HepG2 (cell line): ENCODE data around the gene GPR143. TPM values are rescaled to one million over a fixed set of nuclear protein-coding genes. Genes with fewer than 3 reads are reported as not detected.

Experiments used
- ATAC-seq: fragments of 200-7000 bp; cut with Tn5 transposase; 3 replicates; pipeline ENCODE4 v1.9.1; 2020; ENCODE audit warnings: mild to moderate bottlenecking, moderate library complexity
- BruUV-seq: library from RNA; stranded (reverse); fragments of 400-500 nt; replicated peaks from 2 replicates; lab custom pipeline; 2021; lab: Mats Ljungman, UMichigan
- CTCF ChIA-PET: fragments of 300-600 bp; formaldehyde crosslinking; extraction: SDS; loops from one replicate; lab custom pipeline; 2021; ENCODE audit warnings: low total read pairs, inconsistent platforms, low intra/inter-chr PET ratio; lab: Yijun Ruan, JAX
- POLR2A ChIA-PET: fragments of 350-600 bp; sonication (Branson Sonifier 250); formaldehyde crosslinking; loops from one replicate; lab custom pipeline; 2020; ENCODE audit warnings: antibody characterized with exemption, inconsistent platforms; lab: Yijun Ruan, JAX
- DNase-seq: peaks from one replicate; pipeline ENCODE4 v3.0.0-alpha.2; 2015; ENCODE audit warnings: low spot score
- FAIRE-seq: peaks from 3 replicates; lab custom pipeline; 2011; peaks lifted over from hg19 to GRCh38; lab: Jason Lieb, UNC
- H2AFZ ChIP-seq: one replicate; pipeline ENCODE4 v1.6.1; 2011; ENCODE audit warnings: low read length, inconsistent platforms
- H3K27ac ChIP-seq: fragments of 300-600 bp; 3 replicates; pipeline ENCODE4 v1.8.0; 2011; ENCODE audit warnings: mixed run types, mild to moderate bottlenecking, mixed read lengths, low read length, inconsistent platforms; ENCODE audit not compliant: insufficient read depth; ENCODE audit errors: extremely low read length
- H3K27me3 ChIP-seq, 2 experiments: fragments of 200-600 bp in 1 of 2; 2 replicates in 1 of 2; 3 replicates in 1 of 2; pipeline versions ENCODE4 v1.6.0 to v1.8.0; 2011; ENCODE audit warnings: low read length in 2 of 2, mild to moderate bottlenecking in 2 of 2, moderate library complexity in 2 of 2, inconsistent platforms in 1 of 2; ENCODE audit not compliant: insufficient read depth in 2 of 2, control insufficient read depth in 1 of 2
- H3K36me3 ChIP-seq, 2 experiments: fragments of 200-600 bp in 1 of 2; replicated peaks in 1 of 2; 2 replicates in 1 of 2; 3 replicates in 1 of 2; pipeline versions ENCODE4 v1.5.1 to v1.8.0; 2011; ENCODE audit warnings: low read length in 2 of 2, inconsistent platforms in 1 of 2; ENCODE audit not compliant: insufficient read depth in 2 of 2, control insufficient read depth in 1 of 2
- H3K4me1 ChIP-seq: 2 replicates; pipeline ENCODE4 v1.5.1; 2012; ENCODE audit warnings: low read length, inconsistent platforms; ENCODE audit not compliant: insufficient read depth
- H3K4me2 ChIP-seq: 2 replicates; pipeline ENCODE4 v1.6.0; 2011; ENCODE audit warnings: low read depth, low read length, inconsistent platforms
- H3K4me3 ChIP-seq, 3 experiments: fragments of 200-600 bp in 1 of 3; sonication (generic), shearing (Covaris generic) in 1 of 3; replicated peaks in 1 of 3; 2 replicates each; pipeline ENCODE4 v1.5.1; 2011 to 2016; ENCODE audit warnings: low read length in 3 of 3, inconsistent platforms in 2 of 3, low read depth in 2 of 3, mild to moderate bottlenecking in 2 of 3, control low read depth in 1 of 3, mixed read lengths in 1 of 3; ENCODE audit not compliant: insufficient read depth in 1 of 3
- H3K79me2 ChIP-seq: one replicate; pipeline ENCODE4 v1.6.1; 2011; ENCODE audit warnings: low read length, inconsistent platforms; ENCODE audit not compliant: insufficient read depth
- H3K9ac ChIP-seq: 2 replicates; pipeline ENCODE4 v1.6.0; 2011; ENCODE audit warnings: mild to moderate bottlenecking, low read depth, low read length, inconsistent platforms; ENCODE audit not compliant: insufficient read depth
- H3K9me3 ChIP-seq: 2 replicates; pipeline ENCODE4 v1.5.1; 2012; ENCODE audit warnings: mild to moderate bottlenecking, low read length
- H4K20me1 ChIP-seq: 2 replicates; pipeline ENCODE4 v1.6.0; 2011; ENCODE audit warnings: inconsistent platforms, mild to moderate bottlenecking, low read length, moderate library complexity; ENCODE audit not compliant: insufficient read depth
- BRD4 ChIP-seq: sonication (generic); formaldehyde crosslinking; IDR thresholded peaks from 2 replicates; pipeline ENCODE4 v1.4.0; 2020; ENCODE audit warnings: missing genetic modification reagents
- ELF1 ChIP-seq: sonication (generic); formaldehyde crosslinking; IDR thresholded peaks from 2 replicates; pipeline ENCODE4 v1.4.0; 2020; ENCODE audit warnings: missing genetic modification reagents
- NCOR1 ChIP-seq: fragments of 200-600 bp; sonication (generic); IDR thresholded peaks from 2 replicates; pipeline ENCODE4 v1.7.0; 2017; ENCODE audit warnings: antibody characterized with exemption, low read length, borderline replicate concordance
- ZFX ChIP-seq: sonication (generic); formaldehyde crosslinking; IDR thresholded peaks from 2 replicates; pipeline ENCODE4 v1.4.0; 2020; ENCODE audit warnings: mild to moderate bottlenecking, low read depth, missing genetic modification reagents, moderate library complexity
- ZNF543 ChIP-seq: sonication (generic); formaldehyde crosslinking; IDR thresholded peaks from 2 replicates; pipeline ENCODE4 v1.4.0; 2020; ENCODE audit warnings: mild to moderate bottlenecking, missing genetic modification reagents
- ZNF7 ChIP-seq: IDR thresholded peaks from 2 replicates; pipeline ENCODE4 v1.6.1; 2016; ENCODE audit warnings: missing biosample characterization, missing genetic modification reagents
- WGBS: methylation state at CpG from one replicate; pipeline ENCODE4 v1.1.6; 2017; ENCODE audit warnings: low lambda C conversion rate; 5-methylcytosine and 5-hydroxymethylcytosine counted together
- in situ Hi-C: cut with HindIII; loops from 2 replicates; pipeline ENCODE4 v1.10.0; 2017; ENCODE audit warnings: low pct_unique_long_range_greater_than_20kb; ENCODE audit not compliant: extremely low pct_ligation_motif_present
- intact Hi-C: fragments of 100-400 bp; cut with micrococcal nuclease; formaldehyde crosslinking; loops from one replicate; pipeline ENCODE4 v1.10.0; 2022; ENCODE audit not compliant: unreplicated experiment
- polyA plus RNA-seq, 8 experiments: library from polyadenylated mRNA; depleted of rRNA in 3 of 8; stranded (reverse) in 7 of 8; unstranded in 1 of 8; fragments of >200 nt; fragmentation: Illumina TruSeq in 4 of 8; extraction: Trizol in 4 of 8; gene quantifications; 2 replicates each; pipeline versions ENCODE4 v1.2.1 to v1.2.3, GENCODE V29; 2011 to 2016; ENCODE audit warnings: low read depth in 4 of 8, missing spikeins in 1 of 8, mixed read lengths in 1 of 8; ENCODE audit not compliant: insufficient read depth in 1 of 8
- total RNA-seq, 5 experiments: library from RNA; depleted of rRNA; stranded (reverse); fragments of >200 nt; fragmentation: Illumina TruSeq; extraction: Trizol; gene quantifications; 2 replicates each; pipeline ENCODE4 v1.2.3, GENCODE V29; 2016; ENCODE audit warnings: low read depth in 1 of 5
- TF ChIP-seq, protein P1 (sequence below): sonication (generic); formaldehyde crosslinking; IDR thresholded peaks from 2 replicates; pipeline ENCODE4 v1.5.0; 2020; ENCODE audit warnings: mild to moderate bottlenecking, missing genetic modification reagents, moderate library complexity
- TF ChIP-seq, protein P2 (sequence below): sonication (generic); formaldehyde crosslinking; IDR thresholded peaks from 2 replicates; pipeline ENCODE4 v1.9.0; 2021; ENCODE audit warnings: missing genetic modification reagents, borderline replicate concordance
- TF ChIP-seq, protein P3 (sequence below): sonication (generic); formaldehyde crosslinking; IDR thresholded peaks from 2 replicates; pipeline ENCODE4 v1.4.0; 2020; ENCODE audit warnings: missing genetic modification reagents
- TF ChIP-seq, protein P4 (sequence below): sonication (generic); formaldehyde crosslinking; IDR thresholded peaks from 2 replicates; pipeline ENCODE4 v1.5.1; 2020; ENCODE audit warnings: mild to moderate bottlenecking, missing genetic modification reagents, moderate library complexity

The GPR143 gene
- total and polyA plus RNA-seq, 2 of the 13 experiments (the other 11 are each of a cell fraction or from before 2014, with no cell fraction given): 0.30 to 0.89 TPM

DNA sequence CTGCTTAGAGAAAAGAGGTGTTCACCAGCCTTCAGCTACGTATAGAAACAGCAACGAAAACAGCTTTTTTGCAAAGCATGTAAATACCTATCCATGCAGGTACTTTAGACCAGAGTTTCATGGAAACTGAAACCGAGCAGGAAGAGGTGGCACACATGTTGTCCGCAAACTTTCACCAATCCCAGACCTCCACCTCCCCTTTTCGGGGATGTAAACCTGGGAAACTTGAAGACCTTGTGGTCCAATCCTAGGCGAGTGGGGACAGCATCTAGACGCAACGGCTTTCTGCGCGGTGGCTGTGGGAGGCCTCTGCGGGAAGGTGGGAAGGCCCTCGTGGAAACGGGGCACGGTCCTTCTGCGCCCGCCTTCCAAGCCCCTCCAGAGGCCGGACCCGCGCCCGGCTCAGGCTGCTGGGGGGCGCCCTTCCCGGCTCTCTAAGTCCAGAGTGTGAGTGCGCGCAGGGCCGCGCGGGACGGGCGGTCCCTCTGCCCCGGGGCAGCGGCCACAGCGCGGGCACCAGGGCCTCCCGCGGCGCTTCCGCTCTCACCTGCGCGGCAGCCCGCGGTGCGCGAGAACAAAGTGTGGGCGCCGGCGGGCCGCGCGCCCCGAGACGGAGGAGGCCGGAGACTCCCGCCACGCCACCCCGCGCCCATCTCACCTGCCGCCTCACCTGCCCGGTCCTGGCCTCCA is 19.8 kb upstream of the GPR143 start:
- no peak overlapping the region for H3K27ac ChIP-seq
- in situ Hi-C loops: no loop called here
- FAIRE-seq (no peak), ATAC-seq (peak; percentile 48), DNase-seq (no peak)
- peak overlapping the region; percentile 66 for H3K4me2 ChIP-seq
- TF ChIP-seq, protein P1, sequence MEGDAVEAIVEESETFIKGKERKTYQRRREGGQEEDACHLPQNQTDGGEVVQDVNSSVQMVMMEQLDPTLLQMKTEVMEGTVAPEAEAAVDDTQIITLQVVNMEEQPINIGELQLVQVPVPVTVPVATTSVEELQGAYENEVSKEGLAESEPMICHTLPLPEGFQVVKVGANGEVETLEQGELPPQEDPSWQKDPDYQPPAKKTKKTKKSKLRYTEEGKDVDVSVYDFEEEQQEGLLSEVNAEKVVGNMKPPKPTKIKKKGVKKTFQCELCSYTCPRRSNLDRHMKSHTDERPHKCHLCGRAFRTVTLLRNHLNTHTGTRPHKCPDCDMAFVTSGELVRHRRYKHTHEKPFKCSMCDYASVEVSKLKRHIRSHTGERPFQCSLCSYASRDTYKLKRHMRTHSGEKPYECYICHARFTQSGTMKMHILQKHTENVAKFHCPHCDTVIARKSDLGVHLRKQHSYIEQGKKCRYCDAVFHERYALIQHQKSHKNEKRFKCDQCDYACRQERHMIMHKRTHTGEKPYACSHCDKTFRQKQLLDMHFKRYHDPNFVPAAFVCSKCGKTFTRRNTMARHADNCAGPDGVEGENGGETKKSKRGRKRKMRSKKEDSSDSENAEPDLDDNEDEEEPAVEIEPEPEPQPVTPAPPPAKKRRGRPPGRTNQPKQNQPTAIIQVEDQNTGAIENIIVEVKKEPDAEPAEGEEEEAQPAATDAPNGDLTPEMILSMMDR (CRISPR knock-in tag): peak; percentile 23
- TF ChIP-seq NCOR1: no peak
- TF ChIP-seq, protein P2, sequence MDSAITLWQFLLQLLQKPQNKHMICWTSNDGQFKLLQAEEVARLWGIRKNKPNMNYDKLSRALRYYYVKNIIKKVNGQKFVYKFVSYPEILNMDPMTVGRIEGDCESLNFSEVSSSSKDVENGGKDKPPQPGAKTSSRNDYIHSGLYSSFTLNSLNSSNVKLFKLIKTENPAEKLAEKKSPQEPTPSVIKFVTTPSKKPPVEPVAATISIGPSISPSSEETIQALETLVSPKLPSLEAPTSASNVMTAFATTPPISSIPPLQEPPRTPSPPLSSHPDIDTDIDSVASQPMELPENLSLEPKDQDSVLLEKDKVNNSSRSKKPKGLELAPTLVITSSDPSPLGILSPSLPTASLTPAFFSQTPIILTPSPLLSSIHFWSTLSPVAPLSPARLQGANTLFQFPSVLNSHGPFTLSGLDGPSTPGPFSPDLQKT (CRISPR knock-in tag): no peak
- TF ChIP-seq, protein P3, sequence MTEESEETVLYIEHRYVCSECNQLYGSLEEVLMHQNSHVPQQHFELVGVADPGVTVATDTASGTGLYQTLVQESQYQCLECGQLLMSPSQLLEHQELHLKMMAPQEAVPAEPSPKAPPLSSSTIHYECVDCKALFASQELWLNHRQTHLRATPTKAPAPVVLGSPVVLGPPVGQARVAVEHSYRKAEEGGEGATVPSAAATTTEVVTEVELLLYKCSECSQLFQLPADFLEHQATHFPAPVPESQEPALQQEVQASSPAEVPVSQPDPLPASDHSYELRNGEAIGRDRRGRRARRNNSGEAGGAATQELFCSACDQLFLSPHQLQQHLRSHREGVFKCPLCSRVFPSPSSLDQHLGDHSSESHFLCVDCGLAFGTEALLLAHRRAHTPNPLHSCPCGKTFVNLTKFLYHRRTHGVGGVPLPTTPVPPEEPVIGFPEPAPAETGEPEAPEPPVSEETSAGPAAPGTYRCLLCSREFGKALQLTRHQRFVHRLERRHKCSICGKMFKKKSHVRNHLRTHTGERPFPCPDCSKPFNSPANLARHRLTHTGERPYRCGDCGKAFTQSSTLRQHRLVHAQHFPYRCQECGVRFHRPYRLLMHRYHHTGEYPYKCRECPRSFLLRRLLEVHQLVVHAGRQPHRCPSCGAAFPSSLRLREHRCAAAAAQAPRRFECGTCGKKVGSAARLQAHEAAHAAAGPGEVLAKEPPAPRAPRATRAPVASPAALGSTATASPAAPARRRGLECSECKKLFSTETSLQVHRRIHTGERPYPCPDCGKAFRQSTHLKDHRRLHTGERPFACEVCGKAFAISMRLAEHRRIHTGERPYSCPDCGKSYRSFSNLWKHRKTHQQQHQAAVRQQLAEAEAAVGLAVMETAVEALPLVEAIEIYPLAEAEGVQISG (CRISPR knock-in tag): peak; percentile 12; the same call in 1 of the 2 replicates
- no peak for TF ChIP-seq ELF1 (CRISPR knock-in tag)
- peak; percentile 28; the same call in 1 of the 2 replicates for TF ChIP-seq ZFX (CRISPR knock-in tag)
- no peak for TF ChIP-seq ZNF7 (CRISPR knock-in tag)
- TF ChIP-seq, protein P4, sequence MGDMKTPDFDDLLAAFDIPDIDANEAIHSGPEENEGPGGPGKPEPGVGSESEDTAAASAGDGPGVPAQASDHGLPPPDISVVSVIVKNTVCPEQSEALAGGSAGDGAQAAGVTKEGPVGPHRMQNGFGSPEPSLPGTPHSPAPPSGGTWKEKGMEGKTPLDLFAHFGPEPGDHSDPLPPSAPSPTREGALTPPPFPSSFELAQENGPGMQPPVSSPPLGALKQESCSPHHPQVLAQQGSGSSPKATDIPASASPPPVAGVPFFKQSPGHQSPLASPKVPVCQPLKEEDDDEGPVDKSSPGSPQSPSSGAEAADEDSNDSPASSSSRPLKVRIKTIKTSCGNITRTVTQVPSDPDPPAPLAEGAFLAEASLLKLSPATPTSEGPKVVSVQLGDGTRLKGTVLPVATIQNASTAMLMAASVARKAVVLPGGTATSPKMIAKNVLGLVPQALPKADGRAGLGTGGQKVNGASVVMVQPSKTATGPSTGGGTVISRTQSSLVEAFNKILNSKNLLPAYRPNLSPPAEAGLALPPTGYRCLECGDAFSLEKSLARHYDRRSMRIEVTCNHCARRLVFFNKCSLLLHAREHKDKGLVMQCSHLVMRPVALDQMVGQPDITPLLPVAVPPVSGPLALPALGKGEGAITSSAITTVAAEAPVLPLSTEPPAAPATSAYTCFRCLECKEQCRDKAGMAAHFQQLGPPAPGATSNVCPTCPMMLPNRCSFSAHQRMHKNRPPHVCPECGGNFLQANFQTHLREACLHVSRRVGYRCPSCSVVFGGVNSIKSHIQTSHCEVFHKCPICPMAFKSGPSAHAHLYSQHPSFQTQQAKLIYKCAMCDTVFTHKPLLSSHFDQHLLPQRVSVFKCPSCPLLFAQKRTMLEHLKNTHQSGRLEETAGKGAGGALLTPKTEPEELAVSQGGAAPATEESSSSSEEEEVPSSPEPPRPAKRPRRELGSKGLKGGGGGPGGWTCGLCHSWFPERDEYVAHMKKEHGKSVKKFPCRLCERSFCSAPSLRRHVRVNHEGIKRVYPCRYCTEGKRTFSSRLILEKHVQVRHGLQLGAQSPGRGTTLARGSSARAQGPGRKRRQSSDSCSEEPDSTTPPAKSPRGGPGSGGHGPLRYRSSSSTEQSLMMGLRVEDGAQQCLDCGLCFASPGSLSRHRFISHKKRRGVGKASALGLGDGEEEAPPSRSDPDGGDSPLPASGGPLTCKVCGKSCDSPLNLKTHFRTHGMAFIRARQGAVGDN: peak; percentile 41
- no peak for TF ChIP-seq BRD4 (CRISPR knock-in tag)
- TF ChIP-seq ZNF543 (CRISPR knock-in tag): no peak
- ChIA-PET POLR2A (interaction anchor here (1.3 to 1.6 kb wide), 2 partner anchors 13 to 62 kb away, joined by 3 to 5 read pairs; no protein-coding TSS in a partner anchor), CTCF (no interaction called here)
- H4K20me1 ChIP-seq: no peaks in the 10 kb centered on the region
- H3K9me3 ChIP-seq: no peaks in the 10 kb centered on the region
- no TSS peak for BruUV-seq
- H2AFZ ChIP-seq: no peak overlapping the region
- peaks cover 16% of the 10 kb centered on the region for H3K79me2 ChIP-seq
- H3K36me3 ChIP-seq: no peaks in the 10 kb centered on the region
- H3K27me3 ChIP-seq: no peaks in the 10 kb centered on the region; a peak in 1 of 5 replicates
- H3K4me1 ChIP-seq: peaks cover 22% of the 10 kb centered on the region
- intact Hi-C loops: loop anchor here (5.0 kb wide), 1 partner anchor 62 kb away; no protein-coding TSS in a partner anchor
- H3K9ac ChIP-seq: peak overlapping the region; percentile 63
- WGBS: no CpG with 5 or more reads among the region's 58 CpGs
- peak overlapping the region; percentile 52 to 76 (median 67); a peak in 5 of 6 replicates for H3K4me3 ChIP-seq
